ENCODE results near the gene OPHN1. TPM values are rescaled to one million over a fixed set of nuclear protein-coding genes. Genes with fewer than 3 reads are reported as not detected.

The OPHN1 gene
- total and polyA plus RNA-seq, 2 of the 13 experiments (the other 11 are each of a cell fraction or from before 2014, with no cell fraction given) = 1.6 to 1.7 TPM

DNA sequence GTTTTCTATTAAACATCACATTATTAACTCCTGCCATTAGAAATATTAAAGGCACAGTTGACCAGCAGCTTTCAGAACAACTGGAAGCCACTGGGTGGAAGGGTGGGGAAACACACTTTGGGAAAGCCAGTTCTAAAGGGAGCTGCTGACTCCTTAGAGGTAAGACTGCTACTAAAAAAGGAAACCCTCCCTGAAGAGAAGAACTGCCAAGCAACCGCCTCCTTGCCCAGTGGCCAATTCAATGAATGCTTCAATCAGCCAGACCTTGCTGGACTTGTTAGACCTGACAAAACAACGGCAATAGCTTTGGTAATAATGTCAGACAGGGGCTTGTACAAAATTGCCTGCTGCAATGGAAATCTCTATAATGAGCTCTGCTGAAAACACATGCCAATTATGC lies 15.6 kb downstream of the OPHN1 start (continued):
- TF ChIP-seq, protein P1, sequence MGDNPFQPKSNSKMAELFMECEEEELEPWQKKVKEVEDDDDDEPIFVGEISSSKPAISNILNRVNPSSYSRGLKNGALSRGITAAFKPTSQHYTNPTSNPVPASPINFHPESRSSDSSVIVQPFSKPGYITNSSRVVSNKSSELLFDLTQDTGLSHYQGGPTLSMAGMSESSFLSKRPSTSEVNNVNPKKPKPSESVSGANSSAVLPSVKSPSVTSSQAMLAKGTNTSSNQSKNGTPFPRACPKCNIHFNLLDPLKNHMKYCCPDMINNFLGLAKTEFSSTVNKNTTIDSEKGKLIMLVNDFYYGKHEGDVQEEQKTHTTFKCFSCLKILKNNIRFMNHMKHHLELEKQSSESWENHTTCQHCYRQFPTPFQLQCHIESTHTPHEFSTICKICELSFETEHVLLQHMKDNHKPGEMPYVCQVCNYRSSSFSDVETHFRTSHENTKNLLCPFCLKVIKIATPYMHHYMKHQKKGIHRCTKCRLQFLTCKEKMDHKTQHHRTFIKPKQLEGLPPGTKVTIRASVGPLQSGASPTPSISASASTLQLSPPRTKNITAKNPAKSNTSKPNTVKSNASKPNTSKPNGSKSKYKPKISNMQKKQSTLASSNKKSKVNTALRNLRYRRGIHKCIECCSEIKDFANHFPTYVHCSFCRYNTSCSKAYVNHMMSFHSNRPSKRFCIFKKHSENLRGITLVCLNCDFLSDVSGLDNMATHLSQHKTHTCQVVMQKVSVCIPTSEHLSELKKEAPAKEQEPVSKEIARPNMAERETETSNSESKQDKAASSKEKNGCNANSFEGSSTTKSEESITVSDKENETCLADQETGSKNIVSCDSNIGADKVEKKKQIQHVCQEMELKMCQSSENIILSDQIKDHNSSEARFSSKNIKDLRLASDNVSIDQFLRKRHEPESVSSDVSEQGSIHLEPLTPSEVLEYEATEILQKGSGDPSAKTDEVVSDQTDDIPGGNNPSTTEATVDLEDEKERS (CRISPR knock-in tag; IDR thresholded peaks at IDR 0.05) = no peak
- TF ChIP-seq, protein P2, sequence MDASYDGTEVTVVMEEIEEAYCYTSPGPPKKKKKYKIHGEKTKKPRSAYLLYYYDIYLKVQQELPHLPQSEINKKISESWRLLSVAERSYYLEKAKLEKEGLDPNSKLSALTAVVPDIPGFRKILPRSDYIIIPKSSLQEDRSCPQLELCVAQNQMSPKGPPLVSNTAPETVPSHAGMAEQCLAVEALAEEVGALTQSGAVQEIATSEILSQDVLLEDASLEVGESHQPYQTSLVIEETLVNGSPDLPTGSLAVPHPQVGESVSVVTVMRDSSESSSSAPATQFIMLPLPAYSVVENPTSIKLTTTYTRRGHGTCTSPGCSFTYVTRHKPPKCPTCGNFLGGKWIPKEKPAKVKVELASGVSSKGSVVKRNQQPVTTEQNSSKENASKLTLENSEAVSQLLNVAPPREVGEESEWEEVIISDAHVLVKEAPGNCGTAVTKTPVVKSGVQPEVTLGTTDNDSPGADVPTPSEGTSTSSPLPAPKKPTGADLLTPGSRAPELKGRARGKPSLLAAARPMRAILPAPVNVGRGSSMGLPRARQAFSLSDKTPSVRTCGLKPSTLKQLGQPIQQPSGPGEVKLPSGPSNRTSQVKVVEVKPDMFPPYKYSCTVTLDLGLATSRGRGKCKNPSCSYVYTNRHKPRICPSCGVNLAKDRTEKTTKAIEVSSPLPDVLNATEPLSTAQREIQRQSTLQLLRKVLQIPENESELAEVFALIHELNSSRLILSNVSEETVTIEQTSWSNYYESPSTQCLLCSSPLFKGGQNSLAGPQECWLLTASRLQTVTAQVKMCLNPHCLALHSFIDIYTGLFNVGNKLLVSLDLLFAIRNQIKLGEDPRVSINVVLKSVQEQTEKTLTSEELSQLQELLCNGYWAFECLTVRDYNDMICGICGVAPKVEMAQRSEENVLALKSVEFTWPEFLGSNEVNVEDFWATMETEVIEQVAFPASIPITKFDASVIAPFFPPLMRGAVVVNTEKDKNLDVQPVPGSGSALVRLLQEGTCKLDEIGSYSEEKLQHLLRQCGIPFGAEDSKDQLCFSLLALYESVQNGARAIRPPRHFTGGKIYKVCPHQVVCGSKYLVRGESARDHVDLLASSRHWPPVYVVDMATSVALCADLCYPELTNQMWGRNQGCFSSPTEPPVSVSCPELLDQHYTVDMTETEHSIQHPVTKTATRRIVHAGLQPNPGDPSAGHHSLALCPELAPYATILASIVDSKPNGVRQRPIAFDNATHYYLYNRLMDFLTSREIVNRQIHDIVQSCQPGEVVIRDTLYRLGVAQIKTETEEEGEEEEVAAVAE (CRISPR knock-in tag; IDR thresholded peaks at IDR 0.05; ENCODE audit: borderline replicate concordance) = no peak
- TF ChIP-seq NR2C2 (CRISPR knock-in tag; IDR thresholded peaks at IDR 0.05; ENCODE audit: borderline replicate concordance) = no peak
- TF ChIP-seq, protein P3, sequence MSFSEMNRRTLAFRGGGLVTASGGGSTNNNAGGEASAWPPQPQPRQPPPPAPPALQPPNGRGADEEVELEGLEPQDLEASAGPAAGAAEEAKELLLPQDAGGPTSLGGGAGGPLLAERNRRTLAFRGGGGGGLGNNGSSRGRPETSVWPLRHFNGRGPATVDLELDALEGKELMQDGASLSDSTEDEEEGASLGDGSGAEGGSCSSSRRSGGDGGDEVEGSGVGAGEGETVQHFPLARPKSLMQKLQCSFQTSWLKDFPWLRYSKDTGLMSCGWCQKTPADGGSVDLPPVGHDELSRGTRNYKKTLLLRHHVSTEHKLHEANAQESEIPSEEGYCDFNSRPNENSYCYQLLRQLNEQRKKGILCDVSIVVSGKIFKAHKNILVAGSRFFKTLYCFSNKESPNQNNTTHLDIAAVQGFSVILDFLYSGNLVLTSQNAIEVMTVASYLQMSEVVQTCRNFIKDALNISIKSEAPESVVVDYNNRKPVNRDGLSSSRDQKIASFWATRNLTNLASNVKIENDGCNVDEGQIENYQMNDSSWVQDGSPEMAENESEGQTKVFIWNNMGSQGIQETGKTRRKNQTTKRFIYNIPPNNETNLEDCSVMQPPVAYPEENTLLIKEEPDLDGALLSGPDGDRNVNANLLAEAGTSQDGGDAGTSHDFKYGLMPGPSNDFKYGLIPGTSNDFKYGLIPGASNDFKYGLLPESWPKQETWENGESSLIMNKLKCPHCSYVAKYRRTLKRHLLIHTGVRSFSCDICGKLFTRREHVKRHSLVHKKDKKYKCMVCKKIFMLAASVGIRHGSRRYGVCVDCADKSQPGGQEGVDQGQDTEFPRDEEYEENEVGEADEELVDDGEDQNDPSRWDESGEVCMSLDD (CRISPR knock-in tag; IDR thresholded peaks at IDR 0.05; ENCODE audit: borderline replicate concordance) = no peak
- no peak for TF ChIP-seq ZNF841 (CRISPR knock-in tag; IDR thresholded peaks at IDR 0.05; ENCODE audit: borderline replicate concordance)
- TF ChIP-seq, protein P4, sequence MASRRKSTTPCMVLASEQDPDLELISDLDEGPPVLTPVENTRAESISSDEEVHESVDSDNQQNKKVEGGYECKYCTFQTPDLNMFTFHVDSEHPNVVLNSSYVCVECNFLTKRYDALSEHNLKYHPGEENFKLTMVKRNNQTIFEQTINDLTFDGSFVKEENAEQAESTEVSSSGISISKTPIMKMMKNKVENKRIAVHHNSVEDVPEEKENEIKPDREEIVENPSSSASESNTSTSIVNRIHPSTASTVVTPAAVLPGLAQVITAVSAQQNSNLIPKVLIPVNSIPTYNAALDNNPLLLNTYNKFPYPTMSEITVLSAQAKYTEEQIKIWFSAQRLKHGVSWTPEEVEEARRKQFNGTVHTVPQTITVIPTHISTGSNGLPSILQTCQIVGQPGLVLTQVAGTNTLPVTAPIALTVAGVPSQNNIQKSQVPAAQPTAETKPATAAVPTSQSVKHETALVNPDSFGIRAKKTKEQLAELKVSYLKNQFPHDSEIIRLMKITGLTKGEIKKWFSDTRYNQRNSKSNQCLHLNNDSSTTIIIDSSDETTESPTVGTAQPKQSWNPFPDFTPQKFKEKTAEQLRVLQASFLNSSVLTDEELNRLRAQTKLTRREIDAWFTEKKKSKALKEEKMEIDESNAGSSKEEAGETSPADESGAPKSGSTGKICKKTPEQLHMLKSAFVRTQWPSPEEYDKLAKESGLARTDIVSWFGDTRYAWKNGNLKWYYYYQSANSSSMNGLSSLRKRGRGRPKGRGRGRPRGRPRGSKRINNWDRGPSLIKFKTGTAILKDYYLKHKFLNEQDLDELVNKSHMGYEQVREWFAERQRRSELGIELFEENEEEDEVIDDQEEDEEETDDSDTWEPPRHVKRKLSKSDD (CRISPR knock-in tag; IDR thresholded peaks at IDR 0.05; ENCODE audit: low read depth) = no peak
- no peak for TF ChIP-seq ZNF343 (CRISPR knock-in tag; IDR thresholded peaks at IDR 0.05)
- no peak for TF ChIP-seq ZBTB38 (CRISPR knock-in tag; IDR thresholded peaks at IDR 0.05)
- TF ChIP-seq ZNF556 (CRISPR knock-in tag; IDR thresholded peaks at IDR 0.05; ENCODE audit: borderline replicate concordance) = no peak
- TF ChIP-seq, protein P5, sequence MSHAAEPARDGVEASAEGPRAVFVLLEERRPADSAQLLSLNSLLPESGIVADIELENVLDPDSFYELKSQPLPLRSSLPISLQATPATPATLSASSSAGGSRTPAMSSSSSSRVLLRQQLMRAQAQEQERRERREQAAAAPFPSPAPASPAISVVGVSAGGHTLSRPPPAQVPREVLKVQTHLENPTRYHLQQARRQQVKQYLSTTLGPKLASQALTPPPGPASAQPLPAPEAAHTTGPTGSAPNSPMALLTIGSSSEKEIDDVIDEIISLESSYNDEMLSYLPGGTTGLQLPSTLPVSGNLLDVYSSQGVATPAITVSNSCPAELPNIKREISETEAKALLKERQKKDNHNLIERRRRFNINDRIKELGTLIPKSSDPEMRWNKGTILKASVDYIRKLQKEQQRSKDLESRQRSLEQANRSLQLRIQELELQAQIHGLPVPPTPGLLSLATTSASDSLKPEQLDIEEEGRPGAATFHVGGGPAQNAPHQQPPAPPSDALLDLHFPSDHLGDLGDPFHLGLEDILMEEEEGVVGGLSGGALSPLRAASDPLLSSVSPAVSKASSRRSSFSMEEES (CRISPR knock-in tag; IDR thresholded peaks at IDR 0.05) = no peak
- no peak for TF ChIP-seq ZNF331 (CRISPR knock-in tag; IDR thresholded peaks at IDR 0.05)

All from HepG2 (cell line).